DOHH2 (cell line): Measurements from ENCODE around the gene HDAC11.

ENCODE experiments used
- H3F3A ChIP-seq: fragments of 200-600 bp; sonication (generic), shearing (Covaris generic); 2 replicates; pipeline ENCODE4 v1.6.0; 2016; ENCODE audit warnings: antibody characterized with exemption, mild to moderate bottlenecking; ENCODE audit not compliant: control insufficient read depth, insufficient read depth
- H3K27ac ChIP-seq: fragments of 200-600 bp; sonication (generic); 2 replicates; pipeline ENCODE4 v1.5.1; 2014; ENCODE audit warnings: low read depth, mild to moderate bottlenecking, low read length, moderate library complexity
- H3K27me3 ChIP-seq: fragments of 200-600 bp; sonication (generic); 2 replicates; pipeline ENCODE4 v1.6.1; 2014; ENCODE audit warnings: mild to moderate bottlenecking, low read length, mixed read lengths; ENCODE audit not compliant: control insufficient read depth
- H3K36me3 ChIP-seq: fragments of 200-600 bp; sonication (generic); 2 replicates; pipeline ENCODE4 v1.6.1; 2014; ENCODE audit warnings: mild to moderate bottlenecking, low read length, moderate library complexity, mixed read lengths; ENCODE audit not compliant: control insufficient read depth
- H3K4me1 ChIP-seq: fragments of 200-600 bp; sonication (generic); 2 replicates; pipeline ENCODE4 v1.6.1; 2014; ENCODE audit warnings: mild to moderate bottlenecking, low read length, mixed read lengths; ENCODE audit not compliant: control insufficient read depth
- H3K4me2 ChIP-seq: fragments of 200-600 bp; sonication (generic); 2 replicates; pipeline ENCODE4 v1.6.0; 2014; ENCODE audit warnings: mild to moderate bottlenecking, low read length, moderate library complexity
- H3K4me3 ChIP-seq: fragments of 200-600 bp; sonication (generic); 2 replicates; pipeline ENCODE4 v1.5.1; 2014; ENCODE audit warnings: mild to moderate bottlenecking, low read length, mixed read lengths
- H3K79me2 ChIP-seq: fragments of 200-600 bp; sonication (generic); 2 replicates; pipeline ENCODE4 v1.6.1; 2014; ENCODE audit warnings: mild to moderate bottlenecking, low read length, mixed read lengths; ENCODE audit not compliant: control insufficient read depth
- H3K9me2 ChIP-seq: fragments of 200-600 bp; sonication (generic); replicated peaks from 2 replicates; pipeline ENCODE4 v1.6.1; 2014; ENCODE audit warnings: mild to moderate bottlenecking, low read length, mixed read lengths; ENCODE audit not compliant: control insufficient read depth
- H3K9me3 ChIP-seq: fragments of 200-600 bp; sonication (generic); 2 replicates; pipeline ENCODE4 v1.6.1; 2014; ENCODE audit warnings: antibody characterized with exemption, low read length, mixed read lengths; ENCODE audit not compliant: control insufficient read depth, insufficient read depth
- H4K20me1 ChIP-seq: fragments of 200-600 bp; sonication (generic); 2 replicates; pipeline ENCODE4 v1.6.0; 2014; ENCODE audit warnings: low read depth, mild to moderate bottlenecking, antibody characterized with exemption, low read length, moderate library complexity; ENCODE audit not compliant: control insufficient read depth, insufficient read depth
- CTCF ChIP-seq: fragments of 200-600 bp; sonication (generic); IDR thresholded peaks from one replicate; pipeline ENCODE4 v1.5.1; 2014; ENCODE audit warnings: antibody characterized with exemption, mild to moderate bottlenecking, low read depth, low read length; ENCODE audit not compliant: poor library complexity, severe bottlenecking
- EZH2phosphoT487 ChIP-seq: fragments of 200-600 bp; sonication (generic); IDR thresholded peaks from 2 replicates; pipeline ENCODE4 v1.6.1; 2017; ENCODE audit warnings: borderline replicate concordance, mild to moderate bottlenecking, antibody characterized with exemption, low read length, moderate library complexity, mixed read lengths

The HDAC11 gene

GRCh38 chr3:13550791-13551360 lies 70.8 kb downstream of the HDAC11 start:
- no peak for TF ChIP-seq EZH2phosphoT487
- no peak for TF ChIP-seq CTCF
- Histone ChIP-seq H3K9me3 (no peaks in the 10 kb centered on the region), H3K36me3 (no peaks in the 10 kb centered on the region), H3K4me3 (no peak overlapping the region), H3K9me2 (no peaks in the 10 kb centered on the region), H3K27ac (no peak overlapping the region), H3K27me3 (no peaks in the 10 kb centered on the region), H3F3A (no peaks in the 10 kb centered on the region), H4K20me1 (no peaks in the 10 kb centered on the region), H3K4me2 (no peak overlapping the region), H3K79me2 (no peaks in the 10 kb centered on the region), H3K4me1 (no peaks in the 10 kb centered on the region)

GRCh38 chr3:13552857-13553652 lies 72.9 kb downstream of the HDAC11 start:
- no peaks in the 10 kb centered on the region for H3K9me2 ChIP-seq
- no peaks in the 10 kb centered on the region for H3K79me2 ChIP-seq
- H3F3A ChIP-seq, result no peaks in the 10 kb centered on the region
- no peaks in the 10 kb centered on the region for H3K4me1 ChIP-seq
- no peaks in the 10 kb centered on the region for H4K20me1 ChIP-seq
- no peaks in the 10 kb centered on the region for H3K27me3 ChIP-seq
- H3K4me3 ChIP-seq, result no peak overlapping the region
- H3K4me2 ChIP-seq, result no peak overlapping the region
- H3K36me3 ChIP-seq, result no peaks in the 10 kb centered on the region
- no peaks in the 10 kb centered on the region for H3K9me3 ChIP-seq
- H3K27ac ChIP-seq, result no peak overlapping the region
- TF ChIP-seq CTCF, result no peak
- no peak for TF ChIP-seq EZH2phosphoT487

DNA sequence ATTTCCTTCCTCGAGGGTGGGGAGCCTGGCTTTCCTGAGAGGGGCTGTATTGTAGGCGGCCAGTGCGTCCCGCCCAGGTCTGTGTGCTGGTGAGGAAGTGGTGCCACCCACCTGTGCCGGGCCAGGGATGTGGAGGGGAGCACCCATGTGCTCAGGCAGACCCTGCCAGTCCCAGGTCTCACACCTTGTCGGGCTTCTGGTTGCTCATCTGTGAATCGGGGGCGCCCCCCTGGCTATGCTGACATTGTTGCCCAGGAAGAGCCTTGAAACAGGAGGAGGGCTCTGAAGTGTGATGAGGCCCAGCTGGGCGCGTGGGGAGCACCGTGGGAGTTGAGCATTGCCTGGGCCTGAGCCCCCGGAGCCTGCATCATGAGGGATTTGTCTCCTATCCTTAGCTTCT lies 73.6 kb downstream of the HDAC11 start:
- Histone ChIP-seq H3K36me3 (no peaks in the 10 kb centered on the region), H3F3A (no peaks in the 10 kb centered on the region), H3K79me2 (no peaks in the 10 kb centered on the region), H3K9me2 (no peaks in the 10 kb centered on the region), H3K4me2 (no peak overlapping the region), H3K27ac (no peak overlapping the region), H3K4me3 (no peak overlapping the region), H3K9me3 (no peaks in the 10 kb centered on the region), H3K4me1 (no peaks in the 10 kb centered on the region), H3K27me3 (no peaks in the 10 kb centered on the region), H4K20me1 (no peaks in the 10 kb centered on the region)
- TF ChIP-seq EZH2phosphoT487, result no peak
- no peak for TF ChIP-seq CTCF
